IMR-90 (cell line): ENCODE measurements around the gene SLC30A7. TPM values are rescaled to one million over a fixed set of nuclear protein-coding genes. Genes with fewer than 3 reads are reported as not detected.
A peak's percentile ranks its signal among the peaks of the same experiment; 100 is the strongest.

Experiments used
- ATAC-seq: fragments of 200-7000 bp; cut with Tn5 transposase; 2 replicates; pipeline ENCODE4 v1.9.1; 2020; ENCODE audit warnings: low read depth, mild to moderate bottlenecking, moderate library complexity
- BruUV-seq: library from RNA; stranded (reverse); fragments of 400-500 nt; replicated peaks from 2 replicates; lab custom pipeline; 2021; lab: Mats Ljungman, UMichigan
- CTCF ChIA-PET: fragments of 300-600 bp; formaldehyde crosslinking; extraction: SDS; loops from one replicate; lab custom pipeline; 2021; ENCODE audit warnings: antibody characterized with exemption; lab: Yijun Ruan, JAX
- POLR2A ChIA-PET: fragments of 300-600 bp; sonication (Branson Sonifier 250); formaldehyde crosslinking; loops from one replicate; lab custom pipeline; 2022; ENCODE audit warnings: antibody characterized with exemption; ENCODE audit not compliant: unreplicated experiment; lab: Charles Lee
- DNase-seq: peaks from one replicate; pipeline ENCODE4 v3.0.0; 2013
- H2AFZ ChIP-seq: replicated peaks from 2 replicates; pipeline ENCODE3; 2013; ENCODE audit warnings: low read length, mild to moderate bottlenecking; ENCODE audit not compliant: poor library complexity
- H2AK5ac ChIP-seq: 2 replicates; pipeline ENCODE4 v1.6.1; 2013; ENCODE audit warnings: low read depth, low read length, inconsistent platforms
- H2AK9ac ChIP-seq: replicated peaks from 2 replicates; pipeline ENCODE3; 2013; ENCODE audit warnings: mild to moderate bottlenecking, low read depth, low read length, moderate library complexity; ENCODE audit not compliant: poor library complexity
- H2BK120ac ChIP-seq: 2 replicates; pipeline ENCODE4 v1.6.1; 2013; ENCODE audit warnings: low read depth, low read length, inconsistent platforms
- H2BK15ac ChIP-seq: 3 replicates; pipeline ENCODE4 v1.6.1; 2013; ENCODE audit warnings: low read depth, low read length, inconsistent platforms
- H2BK20ac ChIP-seq: 2 replicates; pipeline ENCODE4 v1.6.1; 2013; ENCODE audit warnings: low read depth, mild to moderate bottlenecking, inconsistent platforms, low read length, moderate library complexity
- H2BK5ac ChIP-seq: 2 replicates; pipeline ENCODE4 v1.6.1; 2013; ENCODE audit warnings: mild to moderate bottlenecking, low read depth, low read length, inconsistent platforms; ENCODE audit not compliant: poor library complexity, severe bottlenecking
- H3K14ac ChIP-seq: replicated peaks from 2 replicates; pipeline ENCODE4 v1.6.1; 2013; ENCODE audit warnings: low read depth, low read length, inconsistent platforms
- H3K18ac ChIP-seq: 2 replicates; pipeline ENCODE4 v1.6.1; 2013; ENCODE audit warnings: low read depth, low read length, control low read depth
- H3K23ac ChIP-seq: 2 replicates; pipeline ENCODE4 v1.6.1; 2013; ENCODE audit warnings: low read depth, low read length, inconsistent platforms
- H3K27ac ChIP-seq: 2 replicates; pipeline ENCODE4 v1.5.1; 2013; ENCODE audit warnings: mild to moderate bottlenecking, control low read depth, low read length; ENCODE audit not compliant: insufficient read depth
- H3K27me3 ChIP-seq: 2 replicates; pipeline ENCODE4 v1.6.1; 2013; ENCODE audit warnings: low read length; ENCODE audit not compliant: control insufficient read depth, insufficient read depth
- H3K36me3 ChIP-seq: 2 replicates; pipeline ENCODE4 v1.6.1; 2013; ENCODE audit warnings: low read length, mixed read lengths; ENCODE audit not compliant: control insufficient read depth, insufficient read depth
- H3K4ac ChIP-seq: 2 replicates; pipeline ENCODE4 v1.6.1; 2013; ENCODE audit warnings: low read depth, low read length, inconsistent platforms
- H3K4me1 ChIP-seq: 2 replicates; pipeline ENCODE4 v1.6.1; 2013; ENCODE audit warnings: low read length, mixed read lengths; ENCODE audit not compliant: control insufficient read depth, insufficient read depth
- H3K4me2 ChIP-seq: 2 replicates; pipeline ENCODE4 v1.6.1; 2013; ENCODE audit warnings: low read depth, mild to moderate bottlenecking, control low read depth, low read length, moderate library complexity
- H3K4me3 ChIP-seq: 2 replicates; pipeline ENCODE4 v1.5.1; 2013; ENCODE audit warnings: low read depth, mild to moderate bottlenecking, control low read depth, low read length, moderate library complexity; ENCODE audit not compliant: insufficient read depth
- H3K56ac ChIP-seq: 2 replicates; pipeline ENCODE4 v1.6.1; 2013; ENCODE audit warnings: low read length, inconsistent platforms; ENCODE audit not compliant: insufficient read depth; ENCODE audit errors: extremely low read depth
- H3K79me1 ChIP-seq, 2 experiments: 2 replicates each; pipeline ENCODE4 v1.6.1; 2013; ENCODE audit warnings: low read length in 2 of 2, inconsistent platforms in 1 of 2, low read depth in 1 of 2
- H3K9ac ChIP-seq: 2 replicates; pipeline ENCODE4 v1.6.1; 2013; ENCODE audit warnings: low read depth, low read length, control low read depth
- H3K9me1 ChIP-seq: 2 replicates; pipeline ENCODE4 v1.6.1; 2013; ENCODE audit warnings: low read length, inconsistent platforms; ENCODE audit not compliant: insufficient read depth
- H3K9me3 ChIP-seq: 2 replicates; pipeline ENCODE4 v1.6.1; 2013; ENCODE audit warnings: low read length; ENCODE audit not compliant: control insufficient read depth, insufficient read depth
- H4K20me1 ChIP-seq: 2 replicates; pipeline ENCODE4 v1.6.1; 2013; ENCODE audit warnings: low read length, inconsistent platforms; ENCODE audit not compliant: insufficient read depth
- H4K5ac ChIP-seq: 2 replicates; pipeline ENCODE4 v1.6.1; 2013; ENCODE audit warnings: mild to moderate bottlenecking, low read depth, low read length, control low read depth
- H4K8ac ChIP-seq, 2 experiments: 2 replicates each; pipeline ENCODE4 v1.6.1; 2013; ENCODE audit warnings: low read depth in 2 of 2, low read length in 2 of 2, control low read depth in 1 of 2, inconsistent platforms in 1 of 2
- H4K91ac ChIP-seq: 2 replicates; pipeline ENCODE4 v1.6.1; 2013; ENCODE audit warnings: low read depth, low read length, inconsistent platforms; ENCODE audit not compliant: insufficient read depth
- CHD1 ChIP-seq: IDR thresholded peaks from 2 replicates; pipeline ENCODE4 v1.6.1; 2012; ENCODE audit warnings: low read depth, low read length, improper control_type of control experiment
- MAFK ChIP-seq: IDR thresholded peaks from 2 replicates; pipeline ENCODE4 v1.6.1; 2012; ENCODE audit warnings: low read depth, low read length, improper control_type of control experiment
- NFE2L2 ChIP-seq: fragments of 150-350 bp; IDR thresholded peaks from 2 replicates; pipeline ENCODE4 v1.6.1; 2016; ENCODE audit warnings: low read depth, mild to moderate bottlenecking, low read length
- RCOR1 ChIP-seq: IDR thresholded peaks from 2 replicates; pipeline ENCODE4 v1.6.1; 2012; ENCODE audit warnings: mild to moderate bottlenecking, low read length, improper control_type of control experiment; ENCODE audit not compliant: insufficient replicate concordance
- RFX5 ChIP-seq: IDR thresholded peaks from 2 replicates; pipeline ENCODE4 v1.8.0; 2012; ENCODE audit warnings: low read depth, mild to moderate bottlenecking, low read length, moderate library complexity
- SMC3 ChIP-seq: fragments of 150-350 bp; IDR thresholded peaks from 2 replicates; pipeline ENCODE4 v1.6.1; 2016; ENCODE audit warnings: low read depth, mild to moderate bottlenecking, antibody characterized with exemption, low read length, moderate library complexity
- USF2 ChIP-seq: fragments of 150-350 bp; IDR thresholded peaks from 2 replicates; pipeline ENCODE4 v1.6.1; 2017; ENCODE audit warnings: mild to moderate bottlenecking, antibody characterized with exemption, low read length, low read depth
- WGBS, 2 experiments: methylation state at CpG; one replicate each; pipeline versions ENCODE4 v1.1.5 to v1.1.7; 2013; ENCODE audit warnings: missing lambda C conversion rate in 2 of 2; ENCODE audit not compliant: insufficient read length in 1 of 2; ENCODE audit errors: extremely low coverage in 2 of 2; 5-methylcytosine and 5-hydroxymethylcytosine counted together
- dilution Hi-C: fragments of 300-500 bp; cut with HindIII; formaldehyde crosslinking; loops from one replicate; pipeline ENCODE4 v1.14.3; 2018; ENCODE audit warnings: low sequenced_read_pairs; ENCODE audit not compliant: unreplicated experiment
- in situ Hi-C: fragments of 300-500 bp; cut with MboI; formaldehyde crosslinking; loops from 3 replicates; pipeline ENCODE4 v1.14.3; 2019; ENCODE audit warnings: low sequenced_read_pairs, inconsistent platforms, mixed read lengths
- intact Hi-C: fragments of 100-400 bp; cut with micrococcal nuclease; formaldehyde crosslinking; loops from 2 replicates; pipeline ENCODE4 v1.10.0; 2022
- polyA plus RNA-seq, 3 experiments: library from polyadenylated mRNA; depleted of rRNA; stranded (reverse); fragments of >200 nt; gene quantifications; 2 replicates each; pipeline ENCODE4 v1.2.3, GENCODE V29; 2012; ENCODE audit warnings: low replicate concordance in 1 of 3
- total RNA-seq: library from RNA; depleted of rRNA; stranded (reverse); fragments of >200 nt; gene quantifications from 2 replicates; pipeline ENCODE4 v1.2.3, GENCODE V29; 2012

Gene SLC30A7
- total and polyA plus RNA-seq, 2 of the 4 experiments (the other 2 are of a cell fraction) = 8.4 to 60.2 TPM

GRCh38 chr1:100891380-100891779 is 4.5 kb upstream of the SLC30A7 start:
- POLR2A ChIA-PET = no interaction called here
- Histone ChIP-seq H4K8ac (no peak overlapping the region), H3K4me1 (no peaks in the 10 kb centered on the region; the same call in 1 of the 2 replicates), H3K79me1 (peaks cover 0 to 25% of the 10 kb centered on the region in 2 experiments; a peak in 3 of 4 replicates), H4K5ac (no peak overlapping the region), H2BK15ac (no peak overlapping the region), H3K9me1 (peaks cover 3% of the 10 kb centered on the region; the same call in 1 of the 2 replicates), H3K4me3 (no peak overlapping the region), H2BK20ac (no peak overlapping the region), H3K4ac (no peak overlapping the region), H3K9me3 (peaks cover 6% of the 10 kb centered on the region; the same call in 1 of the 2 replicates), H2AK5ac (no peak overlapping the region), H3K23ac (no peak overlapping the region), H3K27ac (no peak overlapping the region), H3K18ac (no peak overlapping the region), H3K9ac (no peak overlapping the region), H3K36me3 (no peaks in the 10 kb centered on the region), H4K91ac (no peak overlapping the region), H2AK9ac (no peak overlapping the region), H3K56ac (no peak overlapping the region), H3K4me2 (no peak overlapping the region), H3K27me3 (no peaks in the 10 kb centered on the region), H2BK120ac (no peak overlapping the region), H3K14ac (no peak overlapping the region), H2AFZ (no peak overlapping the region), H4K20me1 (no peaks in the 10 kb centered on the region), H2BK5ac (no peak overlapping the region)
- TF ChIP-seq USF2 = no peak
- TF ChIP-seq SMC3 = no peak
- TF ChIP-seq NFE2L2 = no peak
- no peak for TF ChIP-seq CHD1
- TF ChIP-seq RCOR1 = no peak
- no peak for TF ChIP-seq RFX5
- peak; percentile 93 for TF ChIP-seq MAFK
- no TSS peak for BruUV-seq
- in situ Hi-C loops = loop anchor here (25.0 kb wide), 1 partner anchor 629 kb away; the partner anchor contains the start of gene RTCA
- CTCF ChIA-PET = no interaction called here
- no peak for ATAC-seq
- WGBS, 2 experiments = 100% methylated on average over 1 of the region's 1 CpG; no CpG with 5 or more reads in 1 of the 2 experiments
- intact Hi-C loops = no loop called here
- dilution Hi-C loops = loop anchor here (25.0 kb wide), 1 partner anchor 429 kb away; no protein-coding TSS in a partner anchor
- no peak for DNase-seq
